GM19397 (cell line): ENCODE data around the gene PIMREG.

Experiments used
- ATAC-seq: cut with Tn5 transposase; IDR thresholded peaks from one replicate; pipeline ENCODE4 v1.9.1; 2021; ENCODE audit warnings: mild to moderate bottlenecking, moderate library complexity; ENCODE audit not compliant: unreplicated experiment

Gene PIMREG

DNA sequence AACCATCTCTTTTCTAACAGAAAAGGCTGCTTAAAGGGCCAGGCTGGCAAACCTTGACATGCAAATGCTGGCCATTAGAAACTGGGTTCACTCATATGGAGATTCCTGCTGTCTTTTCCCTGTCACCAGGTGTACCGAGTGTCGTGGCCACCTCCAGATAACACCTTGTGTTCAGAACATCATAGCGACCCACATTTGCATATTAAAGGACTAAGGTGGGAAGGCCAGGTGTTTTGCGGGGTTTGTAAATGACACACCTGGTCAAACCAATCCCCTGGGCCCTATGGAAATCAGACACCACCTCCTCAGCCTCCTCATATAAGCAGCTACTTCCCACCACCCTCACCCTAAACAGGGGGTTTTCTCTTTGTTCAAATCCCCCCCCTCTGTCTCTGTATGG, 6.8 kb upstream of the PIMREG start:
- ATAC-seq = no peak

DNA sequence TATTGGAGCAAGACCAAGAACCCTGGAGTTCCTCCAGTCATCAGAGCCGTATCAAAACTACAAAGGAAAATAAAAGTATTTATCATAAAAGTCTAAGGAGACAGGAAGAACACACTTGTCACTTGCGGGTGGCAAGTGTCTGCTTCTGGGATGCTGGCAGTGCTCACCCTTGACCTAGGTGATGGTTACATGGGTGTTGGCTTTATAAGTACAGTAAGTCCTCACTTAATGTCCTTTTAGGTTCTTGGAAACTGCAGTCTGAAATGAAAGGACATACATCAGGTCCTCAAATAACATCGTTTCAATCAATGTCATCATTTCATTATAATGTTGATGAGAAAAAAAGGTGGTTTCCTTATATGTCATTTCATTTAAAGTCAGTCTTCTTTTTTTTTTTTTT, 6.3 kb upstream of the PIMREG start:
- no peak for ATAC-seq

DNA sequence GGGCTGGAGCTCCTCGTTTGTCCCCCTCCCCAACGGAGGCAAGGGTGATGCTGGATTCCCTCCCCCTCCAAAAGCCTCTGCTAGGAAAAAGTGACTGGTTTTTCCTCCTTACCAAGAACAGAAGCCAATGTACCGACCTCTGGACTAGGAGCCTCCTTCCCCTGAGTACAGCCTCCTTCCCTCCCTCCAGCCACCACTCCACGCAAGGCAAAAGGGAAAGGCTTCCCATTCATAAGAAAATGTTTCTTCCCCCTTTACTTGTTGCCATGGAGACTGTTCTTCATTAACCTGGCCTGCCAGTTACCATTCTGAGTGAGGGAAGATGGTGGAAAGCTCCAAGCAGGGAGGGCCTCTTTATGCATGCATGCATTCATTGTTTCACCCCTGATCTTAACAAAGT, 4.3 kb upstream of the PIMREG start:
- no peak for ATAC-seq

DNA sequence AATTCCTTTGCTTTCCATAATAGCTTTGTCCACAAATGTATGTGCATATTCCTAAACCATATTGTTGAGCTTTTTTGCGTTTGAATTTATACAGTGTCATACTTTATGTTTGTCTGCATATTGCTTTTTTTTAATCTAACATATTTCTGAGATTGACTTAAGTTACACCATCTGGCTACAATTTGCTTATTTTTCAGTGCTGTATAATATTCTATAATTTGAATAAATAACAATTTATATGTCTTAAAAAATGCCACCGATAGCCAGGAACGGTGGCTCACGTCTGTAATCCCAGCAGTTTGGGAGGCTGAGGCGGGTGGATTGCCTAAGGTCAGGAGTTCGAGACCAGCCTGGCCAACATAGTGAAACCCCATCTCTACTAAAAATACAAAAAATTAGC, 1.5 kb upstream of the PIMREG start:
- ATAC-seq = no peak

DNA sequence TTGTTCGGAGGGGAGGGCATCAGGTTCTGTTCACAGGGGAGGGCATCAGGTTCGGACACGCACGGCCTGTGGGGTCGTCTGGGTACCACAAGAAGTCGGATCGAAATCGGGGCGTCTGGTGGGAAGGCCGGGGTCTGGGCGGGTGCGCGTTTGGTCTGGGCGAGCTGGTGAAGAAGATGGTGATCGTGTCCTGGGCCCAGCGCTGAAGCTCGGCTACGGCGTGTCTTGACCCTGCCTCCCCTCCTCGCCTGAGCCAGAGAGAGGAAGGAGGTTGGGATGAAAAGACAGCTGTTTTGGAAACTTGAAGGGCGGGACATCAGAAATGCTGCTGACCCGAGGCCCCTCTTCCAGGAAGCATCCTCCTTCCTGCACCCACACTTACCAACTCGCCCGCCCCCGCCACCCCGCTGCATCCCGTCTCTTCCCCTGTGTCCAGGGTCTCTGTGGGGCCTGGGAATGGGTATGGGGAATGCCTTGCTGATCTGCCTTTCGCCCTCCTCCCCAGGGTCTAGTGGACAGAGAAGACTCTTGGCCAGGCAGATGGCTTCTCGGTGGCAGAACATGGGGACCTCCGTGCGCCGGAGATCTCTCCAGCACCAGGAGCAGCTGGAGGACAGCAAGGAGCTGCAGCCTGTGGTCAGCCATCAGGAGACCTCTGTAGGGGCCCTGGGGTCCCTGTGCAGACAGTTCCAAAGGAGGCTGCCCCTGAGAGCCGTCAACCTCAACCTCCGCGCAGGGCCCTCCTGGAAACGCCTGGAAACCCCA, 498 bp downstream of the PIMREG start:
- ATAC-seq = no peak

DNA sequence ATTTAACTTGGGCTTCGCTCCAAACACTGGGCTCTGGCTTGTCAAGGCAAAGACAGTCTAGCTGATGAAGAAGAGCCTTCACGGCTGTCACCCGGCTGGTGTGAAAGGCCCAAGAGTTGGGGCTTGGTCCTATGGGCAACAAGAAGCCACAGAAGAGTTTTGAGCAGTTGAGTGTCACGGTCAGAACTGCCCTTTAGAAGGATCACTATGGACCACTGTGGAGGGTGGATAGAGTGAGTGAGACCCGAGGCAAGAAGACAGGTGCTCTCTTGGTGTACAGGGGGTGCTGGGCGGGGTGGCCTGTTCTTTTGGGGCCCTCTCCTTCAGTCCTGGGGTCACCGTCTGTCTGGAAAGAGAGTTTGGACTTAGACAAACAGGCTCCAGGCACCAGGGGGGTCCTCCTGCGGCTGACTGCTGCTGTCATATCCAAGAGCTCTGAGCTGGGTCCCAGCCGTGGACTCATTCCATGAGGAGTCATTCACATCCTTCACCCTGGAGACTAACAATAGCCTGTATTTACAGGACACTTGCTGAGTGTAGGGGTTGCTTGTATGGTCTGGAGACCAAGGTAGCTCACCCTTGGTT, 2.4 kb downstream of the PIMREG start:
- ATAC-seq = no peak

DNA sequence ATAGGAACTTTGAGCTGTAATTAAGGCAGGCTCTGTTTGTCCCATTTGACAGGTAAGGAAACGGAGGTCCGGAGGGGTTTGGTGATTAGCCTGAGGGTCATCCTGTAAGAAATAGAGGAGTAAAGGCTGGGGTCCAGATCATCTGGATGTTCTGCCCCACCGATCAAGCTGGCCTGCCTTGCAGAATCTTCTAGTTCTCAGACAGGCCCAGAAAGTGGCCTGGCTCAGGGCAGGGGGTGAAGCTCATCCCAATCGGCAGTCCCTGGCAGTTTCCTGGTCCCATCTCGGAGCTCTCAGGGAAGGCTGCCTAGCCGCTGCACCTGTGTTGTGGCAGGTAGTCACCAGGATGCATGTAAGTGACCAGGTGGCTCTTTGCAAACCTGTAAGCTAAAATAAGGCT, 4.2 kb downstream of the PIMREG start:
- no peak for ATAC-seq

DNA sequence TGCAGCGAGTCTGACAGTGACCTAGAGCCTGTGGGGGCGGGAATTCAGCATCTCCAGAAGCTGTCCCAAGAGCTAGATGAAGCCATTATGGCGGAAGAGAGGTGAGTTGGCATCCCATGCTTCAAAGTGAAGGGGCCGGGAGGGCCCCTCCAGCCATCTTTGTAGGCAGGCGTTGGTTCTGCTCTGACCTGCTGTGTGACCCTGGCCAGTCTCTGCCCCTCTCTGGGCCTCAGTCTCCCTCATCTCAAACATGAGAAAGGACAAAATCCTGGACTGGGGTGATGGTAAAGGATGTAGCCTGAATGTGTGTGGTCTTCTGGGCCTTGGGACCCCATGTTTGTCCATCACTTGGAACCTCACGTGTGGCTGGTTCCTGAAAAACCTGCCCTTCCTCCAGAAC, 5.1 kb downstream of the PIMREG start:
- ATAC-seq = no peak

DNA sequence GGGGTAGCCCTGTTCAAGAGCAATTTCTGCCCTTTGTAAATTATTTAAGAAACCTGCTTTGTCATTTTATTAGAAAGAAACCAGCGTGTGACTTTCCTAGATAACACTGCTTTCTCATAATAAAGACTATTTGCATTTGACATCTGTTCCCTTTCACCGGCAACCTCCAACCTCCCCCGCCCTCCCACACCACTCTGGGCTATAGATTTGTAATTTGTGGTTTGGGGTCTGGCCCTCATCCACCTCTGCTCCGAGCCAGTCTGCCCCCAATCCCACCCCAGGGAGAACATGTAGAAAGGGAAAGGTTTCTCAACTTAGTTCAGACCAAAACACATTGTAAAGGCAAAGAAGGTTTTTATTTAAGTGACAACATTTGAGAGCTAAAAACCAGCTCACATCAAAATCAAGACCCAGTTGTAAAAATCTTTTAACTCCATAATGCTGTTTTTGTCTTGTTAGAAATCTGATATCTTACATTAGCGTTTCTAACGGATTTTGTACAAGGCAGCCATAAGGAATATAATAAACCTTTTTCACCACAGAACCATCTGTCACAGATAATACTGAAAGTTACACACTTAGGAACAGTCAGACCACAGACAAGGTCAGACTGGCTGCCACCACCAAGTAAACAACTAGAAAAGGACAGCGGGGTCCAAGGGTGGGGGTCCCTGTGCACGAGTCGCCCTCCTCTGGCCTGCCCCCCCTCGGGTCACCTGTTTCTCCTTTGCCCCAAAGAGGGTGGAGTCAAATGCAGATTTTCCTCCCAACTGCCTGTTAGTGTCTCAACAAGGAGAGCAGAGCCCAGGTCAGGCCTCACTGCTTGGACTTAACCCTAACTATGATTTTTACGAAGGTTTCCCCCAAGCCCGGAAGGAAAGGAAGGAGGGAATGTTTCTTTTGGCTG, 6.9 kb downstream of the PIMREG start:
- ATAC-seq = no peak

DNA sequence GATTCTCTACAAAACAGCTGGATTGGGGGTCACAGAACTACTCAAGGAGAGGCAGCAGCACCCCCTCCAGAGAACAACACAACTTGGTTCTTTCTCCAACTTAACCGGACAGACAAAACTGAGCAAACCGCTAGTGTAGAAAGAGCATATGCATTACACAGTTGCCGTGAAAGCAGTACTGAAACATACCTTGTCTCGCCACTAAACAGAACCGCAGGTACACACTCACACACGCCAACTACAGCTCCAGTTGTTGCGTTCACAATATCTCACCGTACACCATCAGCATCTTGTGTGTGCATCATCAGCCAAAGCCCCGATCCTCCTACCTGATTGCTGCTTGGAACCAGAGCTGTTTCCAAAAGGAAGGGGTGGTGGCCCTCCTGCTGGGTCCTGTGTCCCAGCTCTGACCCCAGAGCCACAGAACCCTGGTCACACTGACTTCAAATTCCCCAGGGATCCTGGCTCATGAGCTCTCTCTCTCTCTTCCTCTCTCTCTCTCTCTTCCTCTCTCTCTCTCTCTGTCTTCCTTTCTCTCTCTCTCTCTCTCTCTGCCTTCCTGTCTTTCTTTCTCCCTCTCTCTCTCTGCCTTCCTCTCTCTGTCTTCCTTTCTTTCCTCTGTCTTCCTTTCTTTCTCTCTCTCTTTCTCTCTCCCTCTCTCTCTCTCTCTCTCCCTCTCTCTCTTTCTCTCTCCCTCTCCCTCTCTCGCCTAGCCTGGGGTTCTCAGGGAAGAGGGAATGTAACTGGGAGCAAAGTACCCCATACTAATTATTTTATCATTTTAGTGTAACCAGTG, 8.4 kb downstream of the PIMREG start:
- ATAC-seq = no peak

DNA sequence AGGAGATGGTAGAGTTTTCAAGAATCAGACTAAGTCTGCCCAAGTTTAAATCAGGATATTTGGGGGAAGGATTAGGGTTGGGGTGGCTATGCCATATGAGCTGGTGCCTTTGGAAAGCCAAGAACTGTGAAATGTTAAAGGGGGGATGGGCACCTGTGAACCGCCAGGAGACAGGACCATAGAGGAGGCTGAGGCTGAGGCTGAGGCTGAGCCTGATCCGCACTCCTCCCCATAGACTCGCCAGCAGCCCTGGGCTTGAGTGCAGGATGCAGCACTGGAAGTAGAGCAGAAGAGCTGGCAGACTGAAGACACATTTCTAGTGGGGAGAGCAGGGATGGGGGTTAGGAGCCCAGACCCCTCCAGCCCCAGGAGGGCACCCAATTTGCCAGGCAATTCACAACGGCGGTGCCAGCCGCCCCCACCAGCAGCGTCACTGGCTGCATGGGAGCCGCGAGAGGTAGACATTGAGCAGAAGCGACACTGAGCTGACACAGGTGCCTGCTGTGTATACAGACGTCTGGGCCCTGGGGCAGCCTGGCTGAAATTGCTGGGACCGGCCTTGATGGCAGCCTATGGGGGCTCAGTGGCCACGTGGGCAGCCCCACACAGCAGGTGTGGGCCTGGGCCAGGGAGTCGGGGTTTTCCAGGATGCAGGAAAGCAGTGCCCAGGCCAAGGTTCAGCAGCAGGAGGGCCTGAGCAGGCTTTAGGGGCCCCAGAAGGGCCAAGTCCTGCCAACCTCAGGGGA, 9.2 kb downstream of the PIMREG start:
- ATAC-seq = no peak

DNA sequence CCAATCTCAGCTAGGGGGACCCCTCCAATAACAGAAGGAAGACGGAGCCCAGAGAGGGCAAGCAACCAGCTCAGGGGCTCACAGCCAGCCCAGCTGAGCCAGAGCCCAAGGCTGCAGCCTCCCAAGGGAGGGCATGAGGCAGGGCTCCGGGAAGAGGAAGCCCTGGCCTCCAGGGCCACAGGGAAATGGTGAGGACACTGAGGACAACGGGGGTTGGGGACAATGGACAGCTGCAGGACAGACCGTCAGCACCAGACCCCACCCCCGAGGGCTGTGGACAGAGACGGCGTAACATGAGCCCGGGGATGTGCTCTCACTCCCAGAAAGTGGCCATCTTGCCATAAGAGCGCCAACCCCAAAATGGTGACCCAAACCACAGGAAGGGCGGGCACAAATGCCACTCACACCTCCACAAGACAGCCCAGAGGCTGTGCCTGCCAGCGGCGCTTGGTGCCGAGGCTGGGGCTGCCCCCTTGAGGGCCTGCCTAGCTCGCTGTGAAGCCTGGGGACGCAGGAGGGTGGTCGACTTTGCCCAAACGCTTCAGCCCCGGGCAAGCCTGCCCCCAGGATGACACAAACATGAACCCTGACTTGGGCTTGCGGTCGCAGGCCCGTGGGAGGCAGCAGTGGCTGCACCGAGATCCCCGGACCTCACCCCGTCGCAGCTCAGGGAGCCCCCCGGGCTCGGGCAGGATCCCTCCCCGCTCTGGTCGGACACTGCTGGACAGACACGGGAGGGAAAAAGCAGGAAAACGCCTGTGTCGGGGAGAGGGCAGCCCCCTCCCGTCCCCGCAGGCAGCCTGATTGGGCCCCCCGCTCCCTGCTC, 10.5 kb downstream of the PIMREG start:
- no peak for ATAC-seq

DNA sequence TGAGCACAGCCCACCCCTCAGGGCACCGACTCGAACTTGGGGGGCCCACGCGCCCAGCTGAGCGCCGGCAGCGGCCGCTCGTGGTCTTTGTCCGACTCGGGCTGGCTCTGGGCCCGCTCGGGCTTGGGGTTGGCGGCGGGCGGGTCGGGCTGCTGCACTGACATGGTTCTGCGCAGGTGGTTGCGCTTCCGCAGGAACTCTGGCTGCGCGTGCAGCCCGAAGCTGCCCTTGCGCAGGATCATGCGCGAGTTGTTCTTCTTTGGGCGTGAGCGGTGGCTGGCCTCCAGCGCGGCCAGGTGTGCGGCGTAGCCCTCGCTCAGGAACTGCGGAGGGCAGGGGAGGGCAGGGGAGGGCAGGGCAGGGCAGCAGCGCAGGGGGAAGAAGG, 11.1 kb downstream of the PIMREG start:
- no peak for ATAC-seq

DNA sequence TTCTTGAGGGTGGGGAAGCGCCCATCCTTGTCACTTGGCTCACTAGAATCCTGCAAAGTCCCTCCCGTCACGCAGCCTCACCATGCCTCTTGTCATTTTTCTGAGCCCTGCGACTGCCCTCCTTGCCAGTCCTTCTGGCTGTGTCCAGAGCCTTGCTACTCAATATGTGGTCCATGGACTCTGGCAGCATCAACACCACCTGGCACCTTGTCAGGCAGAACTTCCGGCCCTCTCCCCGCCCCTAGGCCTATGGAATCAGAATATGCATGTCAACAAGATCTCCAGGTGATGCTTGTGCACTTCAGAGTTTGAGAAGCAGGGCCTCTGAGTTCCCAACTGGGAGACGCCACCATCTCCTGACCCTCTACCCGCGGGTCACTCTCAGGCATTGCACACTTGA, 12.1 kb downstream of the PIMREG start:
- ATAC-seq = no peak

DNA sequence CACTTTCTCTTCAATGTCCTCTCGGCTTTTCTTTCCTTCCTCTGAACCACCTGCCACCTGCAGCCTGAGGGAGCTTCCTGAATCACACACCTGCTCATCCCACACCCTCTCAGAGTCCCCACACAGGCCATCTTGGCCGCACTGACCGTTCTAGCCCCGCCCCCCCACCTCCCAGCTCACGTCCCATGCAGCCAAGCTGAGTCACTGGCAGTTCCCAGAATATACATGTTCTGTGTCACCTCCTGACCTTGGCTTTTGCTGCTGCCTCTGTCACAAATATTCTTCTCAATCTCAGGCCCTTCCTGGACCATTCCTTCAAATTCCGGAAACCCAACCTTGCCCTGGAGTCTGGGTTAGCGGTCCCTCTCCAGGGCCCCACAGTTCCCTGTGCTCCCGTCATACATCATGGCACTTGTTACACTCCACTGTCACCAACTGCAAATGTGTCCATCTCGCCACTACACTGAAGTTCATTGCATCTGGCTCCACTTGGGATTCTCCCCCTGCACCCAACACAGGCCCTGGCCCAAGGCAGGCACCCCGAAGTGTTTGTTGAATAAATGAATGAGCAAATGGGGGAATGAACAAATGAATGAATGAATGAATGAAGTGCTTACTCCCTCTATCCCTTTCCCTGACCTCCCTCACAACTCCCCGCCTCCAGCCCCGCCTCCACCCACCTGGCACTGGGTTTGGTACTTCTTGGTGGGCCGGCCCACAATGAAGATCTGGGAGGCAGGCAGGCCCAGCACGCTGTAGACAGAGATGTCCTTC, 12.8 kb downstream of the PIMREG start:
- ATAC-seq = no peak

DNA sequence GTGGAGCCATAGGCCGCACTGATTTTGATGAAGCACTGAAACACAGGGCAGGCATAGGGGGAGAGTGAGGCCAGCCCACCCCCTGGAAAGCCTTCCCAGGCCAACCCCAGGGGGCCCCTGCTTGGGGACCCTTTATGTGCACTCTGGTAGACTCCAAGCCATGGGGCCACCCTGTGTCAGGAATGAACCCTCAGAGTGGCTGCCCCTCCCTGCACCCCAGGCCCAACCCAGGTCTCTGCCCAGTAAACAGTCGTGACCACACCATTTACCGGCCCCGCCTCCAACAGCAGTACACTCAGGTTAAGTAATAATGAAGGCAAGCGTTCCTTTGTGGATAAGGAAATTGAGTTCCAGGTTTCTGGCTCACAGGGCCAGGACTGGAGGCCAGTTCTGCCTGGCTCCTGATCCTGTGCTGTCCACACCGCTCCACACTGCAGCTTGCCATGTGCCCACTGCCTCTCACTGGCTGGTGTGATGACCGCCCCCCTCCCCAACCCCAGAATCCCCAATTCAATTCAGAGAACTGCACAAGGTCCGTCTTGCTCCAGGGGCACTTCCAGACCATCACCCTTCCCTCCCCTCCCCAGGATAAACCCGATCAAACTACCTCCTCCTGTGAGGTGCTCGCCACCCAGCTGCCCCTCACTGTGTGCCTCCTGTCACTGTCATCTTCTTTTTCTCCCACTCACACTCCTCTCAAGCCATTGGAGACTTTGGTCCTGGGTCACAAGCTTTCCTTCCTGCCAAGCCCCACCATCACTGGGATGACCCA, 13.6 kb downstream of the PIMREG start:
- ATAC-seq = no peak

DNA sequence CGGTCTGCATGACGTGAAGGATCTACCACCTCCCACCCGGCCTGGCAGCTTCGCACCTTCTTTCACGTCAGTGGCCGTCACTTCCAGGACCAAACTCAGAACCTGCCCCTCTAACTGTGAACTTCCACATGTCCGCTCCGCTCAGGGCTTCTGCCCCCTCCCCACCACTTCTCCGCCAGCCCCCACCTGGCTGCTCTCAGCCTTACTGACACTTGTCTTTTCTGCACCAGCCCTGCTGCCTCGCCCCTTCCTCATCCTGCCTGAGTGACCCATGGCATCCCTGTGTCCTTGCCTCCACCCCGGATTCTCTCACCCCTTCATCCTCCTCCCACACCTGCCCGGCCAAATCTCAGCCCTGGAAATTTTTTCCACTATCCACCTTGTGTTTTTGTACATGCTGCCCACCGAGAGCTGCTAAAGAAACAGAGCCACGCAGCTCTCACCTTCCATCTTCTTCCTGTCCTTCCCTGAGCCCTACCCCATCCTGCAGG, 14.2 kb downstream of the PIMREG start:
- ATAC-seq = no peak
